HCT116 (cell line): ENCODE results near the gene RFLNA.

ENCODE experiments used
- CEBPB ChIP-seq: IDR thresholded peaks from 2 replicates; pipeline ENCODE4 v1.6.1; 2012; ENCODE audit warnings: low read depth
- EZH2 ChIP-seq: fragments of 200-600 bp; sonication (generic); IDR thresholded peaks from 2 replicates; pipeline ENCODE4 v1.6.1; 2017; ENCODE audit warnings: antibody characterized with exemption, mixed run types
- POLR2A ChIP-seq: IDR thresholded peaks from 2 replicates; pipeline ENCODE4 v1.7.0; 2011; ENCODE audit warnings: borderline replicate concordance; ENCODE audit not compliant: insufficient read depth, insufficient read length; ENCODE audit errors: extremely low read depth
- POLR2AphosphoS5 ChIP-seq: IDR thresholded peaks from 2 replicates; pipeline ENCODE4 v1.6.1; 2011; ENCODE audit warnings: mild to moderate bottlenecking, low read depth, low read length, moderate library complexity
- SIN3A ChIP-seq: IDR thresholded peaks from 2 replicates; pipeline ENCODE4 v1.6.1; 2012; ENCODE audit warnings: low read depth
- SP1 ChIP-seq: IDR thresholded peaks from 2 replicates; pipeline ENCODE4 v1.6.1; 2012; ENCODE audit warnings: low read depth
- YY1 ChIP-seq: IDR thresholded peaks from 2 replicates; pipeline ENCODE4 v1.6.1; 2011; ENCODE audit warnings: low read length, low read depth, moderate library complexity, mild to moderate bottlenecking; ENCODE audit not compliant: insufficient replicate concordance; ENCODE audit errors: extremely low read depth
- ZFX ChIP-seq: fragments of 450-650 bp; IDR thresholded peaks from 2 replicates; pipeline ENCODE4 v1.6.1; 2017
- TF ChIP-seq, protein P1 (sequence below): IDR thresholded peaks from 2 replicates; pipeline ENCODE4 v1.6.1; 2012; ENCODE audit warnings: low read depth
- TF ChIP-seq, protein P2 (sequence below), 3 experiments: fragments of 200-600 bp in 1 of 3; sonication (generic) in 1 of 3; IDR thresholded peaks in 2 of 3; conservative IDR thresholded peaks in 1 of 3; 2 replicates each; pipeline ENCODE4 v1.5.1; 2012 to 2017; ENCODE audit warnings: low read depth in 2 of 3, low read length in 2 of 3, antibody characterized with exemption in 1 of 3, borderline replicate concordance in 1 of 3, control low read depth in 1 of 3, mild to moderate bottlenecking in 1 of 3, mixed read lengths in 1 of 3, mixed run types in 1 of 3, moderate library complexity in 1 of 3; ENCODE audit not compliant: insufficient read depth in 1 of 3
- TF ChIP-seq, protein P3 (sequence below): IDR thresholded peaks from 2 replicates; pipeline ENCODE4 v1.6.1; 2012

GRCh38 chr12:124341645-124342069 is 46.8 kb downstream of the RFLNA start:
- TF ChIP-seq, protein P1, sequence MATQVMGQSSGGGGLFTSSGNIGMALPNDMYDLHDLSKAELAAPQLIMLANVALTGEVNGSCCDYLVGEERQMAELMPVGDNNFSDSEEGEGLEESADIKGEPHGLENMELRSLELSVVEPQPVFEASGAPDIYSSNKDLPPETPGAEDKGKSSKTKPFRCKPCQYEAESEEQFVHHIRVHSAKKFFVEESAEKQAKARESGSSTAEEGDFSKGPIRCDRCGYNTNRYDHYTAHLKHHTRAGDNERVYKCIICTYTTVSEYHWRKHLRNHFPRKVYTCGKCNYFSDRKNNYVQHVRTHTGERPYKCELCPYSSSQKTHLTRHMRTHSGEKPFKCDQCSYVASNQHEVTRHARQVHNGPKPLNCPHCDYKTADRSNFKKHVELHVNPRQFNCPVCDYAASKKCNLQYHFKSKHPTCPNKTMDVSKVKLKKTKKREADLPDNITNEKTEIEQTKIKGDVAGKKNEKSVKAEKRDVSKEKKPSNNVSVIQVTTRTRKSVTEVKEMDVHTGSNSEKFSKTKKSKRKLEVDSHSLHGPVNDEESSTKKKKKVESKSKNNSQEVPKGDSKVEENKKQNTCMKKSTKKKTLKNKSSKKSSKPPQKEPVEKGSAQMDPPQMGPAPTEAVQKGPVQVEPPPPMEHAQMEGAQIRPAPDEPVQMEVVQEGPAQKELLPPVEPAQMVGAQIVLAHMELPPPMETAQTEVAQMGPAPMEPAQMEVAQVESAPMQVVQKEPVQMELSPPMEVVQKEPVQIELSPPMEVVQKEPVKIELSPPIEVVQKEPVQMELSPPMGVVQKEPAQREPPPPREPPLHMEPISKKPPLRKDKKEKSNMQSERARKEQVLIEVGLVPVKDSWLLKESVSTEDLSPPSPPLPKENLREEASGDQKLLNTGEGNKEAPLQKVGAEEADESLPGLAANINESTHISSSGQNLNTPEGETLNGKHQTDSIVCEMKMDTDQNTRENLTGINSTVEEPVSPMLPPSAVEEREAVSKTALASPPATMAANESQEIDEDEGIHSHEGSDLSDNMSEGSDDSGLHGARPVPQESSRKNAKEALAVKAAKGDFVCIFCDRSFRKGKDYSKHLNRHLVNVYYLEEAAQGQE, result no peak
- TF ChIP-seq SIN3A, result no peak
- TF ChIP-seq EZH2, result no peak
- no peak for TF ChIP-seq POLR2AphosphoS5
- TF ChIP-seq, protein P2, sequence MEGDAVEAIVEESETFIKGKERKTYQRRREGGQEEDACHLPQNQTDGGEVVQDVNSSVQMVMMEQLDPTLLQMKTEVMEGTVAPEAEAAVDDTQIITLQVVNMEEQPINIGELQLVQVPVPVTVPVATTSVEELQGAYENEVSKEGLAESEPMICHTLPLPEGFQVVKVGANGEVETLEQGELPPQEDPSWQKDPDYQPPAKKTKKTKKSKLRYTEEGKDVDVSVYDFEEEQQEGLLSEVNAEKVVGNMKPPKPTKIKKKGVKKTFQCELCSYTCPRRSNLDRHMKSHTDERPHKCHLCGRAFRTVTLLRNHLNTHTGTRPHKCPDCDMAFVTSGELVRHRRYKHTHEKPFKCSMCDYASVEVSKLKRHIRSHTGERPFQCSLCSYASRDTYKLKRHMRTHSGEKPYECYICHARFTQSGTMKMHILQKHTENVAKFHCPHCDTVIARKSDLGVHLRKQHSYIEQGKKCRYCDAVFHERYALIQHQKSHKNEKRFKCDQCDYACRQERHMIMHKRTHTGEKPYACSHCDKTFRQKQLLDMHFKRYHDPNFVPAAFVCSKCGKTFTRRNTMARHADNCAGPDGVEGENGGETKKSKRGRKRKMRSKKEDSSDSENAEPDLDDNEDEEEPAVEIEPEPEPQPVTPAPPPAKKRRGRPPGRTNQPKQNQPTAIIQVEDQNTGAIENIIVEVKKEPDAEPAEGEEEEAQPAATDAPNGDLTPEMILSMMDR (IDR thresholded peaks at IDR 0.05 in 2 of 3, conservative IDR thresholded peaks at IDR 0.05 in 1 of 3; ENCODE audit: borderline replicate concordance in 1 of 3, insufficient read depth in 1 of 3, low read depth in 2 of 3, low read length in 2 of 3), result no peak
- TF ChIP-seq POLR2A, result no peak
- no peak for TF ChIP-seq ZFX
- TF ChIP-seq CEBPB, result no peak
- TF ChIP-seq, protein P3, sequence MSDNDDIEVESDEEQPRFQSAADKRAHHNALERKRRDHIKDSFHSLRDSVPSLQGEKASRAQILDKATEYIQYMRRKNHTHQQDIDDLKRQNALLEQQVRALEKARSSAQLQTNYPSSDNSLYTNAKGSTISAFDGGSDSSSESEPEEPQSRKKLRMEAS, result no peak
- TF ChIP-seq SP1, result no peak
- no peak for TF ChIP-seq YY1
